HepG2 (cell line): ENCODE measurements around the gene ABHD1. TPM values are rescaled to one million over a fixed set of nuclear protein-coding genes. Genes with fewer than 3 reads are reported as not detected.

Experiments used
- ARNT2 ChIP-seq: sonication (generic); formaldehyde crosslinking; IDR thresholded peaks from 2 replicates; pipeline ENCODE4 v1.8.0; 2022; ENCODE audit warnings: mild to moderate bottlenecking, low read depth, missing genetic modification reagents, moderate library complexity
- ARNTL ChIP-seq: sonication (generic); formaldehyde crosslinking; IDR thresholded peaks from 2 replicates; pipeline ENCODE4 v1.4.0; 2020; ENCODE audit warnings: mild to moderate bottlenecking, missing genetic modification reagents
- CCAR2 ChIP-seq: fragments of 200-400 bp; formaldehyde crosslinking; optimal IDR thresholded peaks from 2 replicates; pipeline ENCODE3; 2018; ENCODE audit warnings: low read depth, mild to moderate bottlenecking, low read length, moderate library complexity
- ERF ChIP-seq: IDR thresholded peaks from 2 replicates; pipeline ENCODE4 v1.6.1; 2018; ENCODE audit warnings: missing biosample characterization, missing genetic modification reagents
- ETV5 ChIP-seq: IDR thresholded peaks from 2 replicates; pipeline ENCODE4 v1.6.1; 2018; ENCODE audit warnings: missing biosample characterization, missing genetic modification reagents, inconsistent platforms, borderline replicate concordance
- GATAD2A ChIP-seq: IDR thresholded peaks from 2 replicates; pipeline ENCODE4 v1.6.1; 2016
- GPN1 ChIP-seq: sonication (generic); formaldehyde crosslinking; IDR thresholded peaks from 2 replicates; pipeline ENCODE4 v1.5.1; 2020; ENCODE audit warnings: missing genetic modification reagents, borderline replicate concordance
- HOXA7 ChIP-seq: sonication (generic); formaldehyde crosslinking; IDR thresholded peaks from 2 replicates; pipeline ENCODE4 v1.8.1; 2022; ENCODE audit warnings: mild to moderate bottlenecking, missing genetic modification reagents, moderate library complexity
- IRF2 ChIP-seq: IDR thresholded peaks from 2 replicates; pipeline ENCODE4 v1.6.1; 2018; ENCODE audit warnings: missing genetic modification reagents, missing compliant biosample characterization
- NCOA1 ChIP-seq: sonication (generic); formaldehyde crosslinking; IDR thresholded peaks from 2 replicates; pipeline ENCODE4 v1.9.0; 2021; ENCODE audit warnings: missing genetic modification reagents
- SMAD3 ChIP-seq: sonication (generic); formaldehyde crosslinking; IDR thresholded peaks from 2 replicates; pipeline ENCODE4 v1.4.0; 2020; ENCODE audit warnings: missing genetic modification reagents
- SPEN ChIP-seq: sonication (generic); formaldehyde crosslinking; IDR thresholded peaks from 2 replicates; pipeline ENCODE4 v1.5.1; 2020; ENCODE audit warnings: low read depth, mild to moderate bottlenecking, missing genetic modification reagents
- TARDBP ChIP-seq: sonication (generic); formaldehyde crosslinking; IDR thresholded peaks from 2 replicates; pipeline ENCODE4 v1.8.0; 2022; ENCODE audit warnings: mild to moderate bottlenecking, missing genetic modification reagents
- TFDP2 ChIP-seq: sonication (generic); formaldehyde crosslinking; IDR thresholded peaks from 2 replicates; pipeline ENCODE4 v1.4.0; 2020; ENCODE audit warnings: missing genetic modification reagents
- THAP9 ChIP-seq: sonication (generic); formaldehyde crosslinking; IDR thresholded peaks from 2 replicates; pipeline ENCODE4; 2020; ENCODE audit warnings: missing genetic modification reagents, mild to moderate bottlenecking, borderline replicate concordance
- ZSCAN21 ChIP-seq: sonication (generic); formaldehyde crosslinking; IDR thresholded peaks from 2 replicates; pipeline ENCODE4 v1.8.0; 2022; ENCODE audit warnings: mild to moderate bottlenecking, missing genetic modification reagents, moderate library complexity, borderline replicate concordance
- polyA plus RNA-seq, 8 experiments: library from polyadenylated mRNA; depleted of rRNA in 3 of 8; stranded (reverse) in 7 of 8; unstranded in 1 of 8; fragments of >200 nt; fragmentation: Illumina TruSeq in 4 of 8; extraction: Trizol in 4 of 8; gene quantifications; 2 replicates each; pipeline versions ENCODE4 v1.2.1 to v1.2.3, GENCODE V29; 2011 to 2016; ENCODE audit warnings: low read depth in 4 of 8, missing spikeins in 1 of 8, mixed read lengths in 1 of 8; ENCODE audit not compliant: insufficient read depth in 1 of 8
- total RNA-seq, 5 experiments: library from RNA; depleted of rRNA; stranded (reverse); fragments of >200 nt; fragmentation: Illumina TruSeq; extraction: Trizol; gene quantifications; 2 replicates each; pipeline ENCODE4 v1.2.3, GENCODE V29; 2016; ENCODE audit warnings: low read depth in 1 of 5
- TF ChIP-seq, protein P1 (sequence below), 2 experiments: sonication (generic) in 1 of 2; formaldehyde crosslinking in 1 of 2; IDR thresholded peaks; 2 replicates each; pipeline versions ENCODE4 v1.4.0 to v1.6.1; 2016 to 2020; ENCODE audit warnings: borderline replicate concordance in 1 of 2, low read depth in 1 of 2, mild to moderate bottlenecking in 1 of 2, missing genetic modification reagents in 1 of 2
- TF ChIP-seq, protein P2 (sequence below): sonication (generic); formaldehyde crosslinking; IDR thresholded peaks from 2 replicates; pipeline ENCODE4 v1.8.1; 2022; ENCODE audit warnings: mild to moderate bottlenecking, missing genetic modification reagents

ABHD1 gene
- total and polyA plus RNA-seq, 2 of the 13 experiments (the other 11 are each of a cell fraction or from before 2014, with no cell fraction given), result 0.04 to 0.81 TPM

- TF ChIP-seq, protein P1, sequence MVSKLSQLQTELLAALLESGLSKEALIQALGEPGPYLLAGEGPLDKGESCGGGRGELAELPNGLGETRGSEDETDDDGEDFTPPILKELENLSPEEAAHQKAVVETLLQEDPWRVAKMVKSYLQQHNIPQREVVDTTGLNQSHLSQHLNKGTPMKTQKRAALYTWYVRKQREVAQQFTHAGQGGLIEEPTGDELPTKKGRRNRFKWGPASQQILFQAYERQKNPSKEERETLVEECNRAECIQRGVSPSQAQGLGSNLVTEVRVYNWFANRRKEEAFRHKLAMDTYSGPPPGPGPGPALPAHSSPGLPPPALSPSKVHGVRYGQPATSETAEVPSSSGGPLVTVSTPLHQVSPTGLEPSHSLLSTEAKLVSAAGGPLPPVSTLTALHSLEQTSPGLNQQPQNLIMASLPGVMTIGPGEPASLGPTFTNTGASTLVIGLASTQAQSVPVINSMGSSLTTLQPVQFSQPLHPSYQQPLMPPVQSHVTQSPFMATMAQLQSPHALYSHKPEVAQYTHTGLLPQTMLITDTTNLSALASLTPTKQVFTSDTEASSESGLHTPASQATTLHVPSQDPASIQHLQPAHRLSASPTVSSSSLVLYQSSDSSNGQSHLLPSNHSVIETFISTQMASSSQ (IDR thresholded peaks at IDR 0.05; ENCODE audit: low read depth), result no peak
- TF ChIP-seq, protein P1 (CRISPR knock-in tag; IDR thresholded peaks at IDR 0.05; ENCODE audit: borderline replicate concordance), result 0 out of 2 replicates have a peak, but pooled peaks have one; percentile 23
- no peak for TF ChIP-seq ARNT2
- TF ChIP-seq ERF (CRISPR knock-in tag), result peak; percentile 4; the same call in 1 of the 2 replicates
- TF ChIP-seq, protein P2, sequence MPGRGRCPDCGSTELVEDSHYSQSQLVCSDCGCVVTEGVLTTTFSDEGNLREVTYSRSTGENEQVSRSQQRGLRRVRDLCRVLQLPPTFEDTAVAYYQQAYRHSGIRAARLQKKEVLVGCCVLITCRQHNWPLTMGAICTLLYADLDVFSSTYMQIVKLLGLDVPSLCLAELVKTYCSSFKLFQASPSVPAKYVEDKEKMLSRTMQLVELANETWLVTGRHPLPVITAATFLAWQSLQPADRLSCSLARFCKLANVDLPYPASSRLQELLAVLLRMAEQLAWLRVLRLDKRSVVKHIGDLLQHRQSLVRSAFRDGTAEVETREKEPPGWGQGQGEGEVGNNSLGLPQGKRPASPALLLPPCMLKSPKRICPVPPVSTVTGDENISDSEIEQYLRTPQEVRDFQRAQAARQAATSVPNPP (CRISPR knock-in tag), result peak; percentile 88; the same call in 1 of the 2 replicates
- no peak for TF ChIP-seq IRF2 (CRISPR knock-in tag)
- no peak; the same call in 1 of the 2 replicates for TF ChIP-seq ETV5 (CRISPR knock-in tag)
- TF ChIP-seq GATAD2A (CRISPR knock-in tag), result peak; percentile 33; the same call in 1 of the 2 replicates
- no peak for TF ChIP-seq SPEN (CRISPR knock-in tag)
- TF ChIP-seq CCAR2, result no peak
- TF ChIP-seq HOXA7, result no peak
- no peak for TF ChIP-seq TFDP2 (CRISPR knock-in tag)
- peak; percentile 95; the same call in 1 of the 2 replicates for TF ChIP-seq NCOA1 (CRISPR knock-in tag)
- no peak for TF ChIP-seq ZSCAN21 (CRISPR knock-in tag)
- TF ChIP-seq SMAD3 (CRISPR knock-in tag), result no peak; the same call in 1 of the 2 replicates
- TF ChIP-seq THAP9 (CRISPR knock-in tag), result no peak
- 0 out of 2 replicates have a peak, but pooled peaks have one; percentile 17 for TF ChIP-seq ARNTL (CRISPR knock-in tag)
- peak; percentile 70; the same call in 1 of the 2 replicates for TF ChIP-seq TARDBP
- no peak for TF ChIP-seq GPN1 (CRISPR knock-in tag)
Observed at GRCh38 chr2:27134781-27135477, 11.3 kb downstream of the ABHD1 start (continued).
